D721Med (cell line): ENCODE results near the gene KIAA0513.

Experiments
- DNase-seq: peaks from one replicate; pipeline ENCODE4 v3.0.0; 2011; ENCODE audit warnings: low spot score; ENCODE audit not compliant: insufficient read length
- FAIRE-seq: peaks from 2 replicates; lab custom pipeline; 2011; peaks lifted over from hg19 to GRCh38; lab: Jason Lieb, UNC
- TF ChIP-seq, protein P1 (sequence below): IDR thresholded peaks from 2 replicates; pipeline ENCODE4 v1.5.1; 2012; ENCODE audit warnings: mild to moderate bottlenecking, control low read depth; ENCODE audit not compliant: insufficient read depth; ENCODE audit errors: missing control alignments

KIAA0513 gene

DNA sequence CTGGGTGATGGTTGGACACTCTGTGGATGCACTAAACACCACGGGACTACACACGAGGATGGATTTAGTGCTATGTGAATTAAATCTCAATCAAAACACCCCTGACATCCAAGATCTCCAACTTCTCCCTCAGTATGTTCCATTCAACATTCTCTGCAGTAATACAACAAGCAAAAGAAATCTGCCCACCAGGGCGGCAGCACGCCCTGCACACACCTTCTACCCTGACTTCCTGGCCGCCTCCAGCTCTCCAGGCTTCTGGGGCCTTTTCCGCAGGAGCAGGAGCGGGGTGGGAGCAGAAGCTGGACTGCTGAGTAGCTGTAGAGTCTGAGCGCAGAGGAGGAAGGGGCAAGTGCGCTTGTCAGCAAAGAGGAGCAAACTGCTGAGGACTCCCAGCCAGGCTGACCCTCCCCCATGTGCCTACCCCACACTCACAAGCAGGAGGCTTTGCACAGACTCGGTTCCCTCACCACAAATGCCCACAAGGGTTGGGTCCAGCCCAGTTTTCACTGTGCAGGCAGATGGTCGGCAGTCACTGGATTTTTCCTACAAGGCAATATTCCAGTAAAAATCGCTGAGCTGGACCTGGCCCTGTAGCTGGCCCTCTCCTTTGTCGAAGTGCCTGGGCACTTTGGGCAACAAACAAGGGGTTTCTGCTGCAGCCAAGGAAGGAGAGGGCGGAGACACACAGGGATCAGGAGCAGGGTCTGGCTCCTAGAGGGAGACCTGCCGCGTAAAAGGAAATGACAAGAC, 39.1 kb upstream of the KIAA0513 start:
- TF ChIP-seq, protein P1, sequence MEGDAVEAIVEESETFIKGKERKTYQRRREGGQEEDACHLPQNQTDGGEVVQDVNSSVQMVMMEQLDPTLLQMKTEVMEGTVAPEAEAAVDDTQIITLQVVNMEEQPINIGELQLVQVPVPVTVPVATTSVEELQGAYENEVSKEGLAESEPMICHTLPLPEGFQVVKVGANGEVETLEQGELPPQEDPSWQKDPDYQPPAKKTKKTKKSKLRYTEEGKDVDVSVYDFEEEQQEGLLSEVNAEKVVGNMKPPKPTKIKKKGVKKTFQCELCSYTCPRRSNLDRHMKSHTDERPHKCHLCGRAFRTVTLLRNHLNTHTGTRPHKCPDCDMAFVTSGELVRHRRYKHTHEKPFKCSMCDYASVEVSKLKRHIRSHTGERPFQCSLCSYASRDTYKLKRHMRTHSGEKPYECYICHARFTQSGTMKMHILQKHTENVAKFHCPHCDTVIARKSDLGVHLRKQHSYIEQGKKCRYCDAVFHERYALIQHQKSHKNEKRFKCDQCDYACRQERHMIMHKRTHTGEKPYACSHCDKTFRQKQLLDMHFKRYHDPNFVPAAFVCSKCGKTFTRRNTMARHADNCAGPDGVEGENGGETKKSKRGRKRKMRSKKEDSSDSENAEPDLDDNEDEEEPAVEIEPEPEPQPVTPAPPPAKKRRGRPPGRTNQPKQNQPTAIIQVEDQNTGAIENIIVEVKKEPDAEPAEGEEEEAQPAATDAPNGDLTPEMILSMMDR: no peak
- FAIRE-seq: no peak
- DNase-seq: no peak

DNA sequence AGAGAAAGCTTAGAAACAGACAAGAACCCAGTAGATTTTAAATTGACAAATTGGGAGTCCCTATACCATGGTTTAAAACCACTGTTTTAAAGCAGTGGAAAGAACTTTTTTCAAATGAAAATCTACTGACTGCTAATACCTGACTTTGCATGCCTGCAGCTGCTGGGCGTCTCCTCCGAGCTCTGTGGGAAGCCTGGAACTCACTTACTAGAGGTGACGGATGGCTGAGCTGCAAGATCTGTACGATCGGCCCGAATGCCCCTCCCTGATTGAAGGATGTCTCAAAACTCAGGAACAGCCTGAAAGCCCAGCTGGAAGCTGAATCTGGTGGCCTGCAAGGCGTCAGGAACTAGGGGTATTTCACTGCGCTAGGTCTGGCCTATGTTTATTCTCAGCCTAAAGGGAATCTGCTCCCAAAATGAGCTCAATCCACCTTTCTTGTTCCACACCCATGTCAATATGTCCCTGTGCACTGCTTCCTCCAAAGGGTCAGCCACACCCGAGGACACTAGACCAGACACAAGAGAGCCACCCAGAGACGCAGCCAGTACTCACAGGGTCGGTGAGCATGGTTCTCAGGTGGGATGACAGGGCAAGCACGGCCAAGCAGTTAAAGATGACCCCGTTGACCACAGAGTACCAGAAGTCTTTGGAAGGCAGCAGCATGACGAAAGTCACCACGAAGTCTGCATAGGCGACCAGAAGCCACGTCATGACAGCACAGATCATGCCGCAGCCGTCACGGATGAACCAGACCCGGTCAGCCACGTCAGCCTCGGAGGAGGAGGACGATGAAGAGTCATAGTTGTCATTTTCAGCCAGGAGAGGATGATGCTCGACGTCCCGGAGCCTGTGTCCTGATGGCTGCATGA, 37.6 kb upstream of the KIAA0513 start:
- FAIRE-seq: no peak
- no peak for DNase-seq
- TF ChIP-seq, protein P1: no peak

DNA sequence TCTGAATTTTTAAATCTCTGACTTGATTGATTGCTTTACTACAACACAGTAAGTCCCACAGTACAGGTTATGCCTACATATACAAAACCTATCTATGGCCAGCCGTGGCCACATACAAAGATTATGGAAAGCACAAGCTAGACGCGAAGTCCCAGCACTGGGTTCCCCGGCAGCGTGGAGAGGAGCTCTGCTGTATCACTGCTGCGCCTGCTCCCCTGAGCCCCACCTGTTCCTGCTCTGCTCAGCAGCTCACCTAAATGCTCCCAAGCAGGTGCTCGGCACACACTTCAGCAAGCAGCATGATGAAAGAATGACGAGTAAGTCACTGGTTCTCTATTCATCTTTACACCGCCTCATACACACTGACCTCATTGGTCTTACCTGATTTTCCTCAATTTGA, 36.8 kb upstream of the KIAA0513 start:
- DNase-seq: no peak
- TF ChIP-seq, protein P1: no peak
- FAIRE-seq: no peak

DNA sequence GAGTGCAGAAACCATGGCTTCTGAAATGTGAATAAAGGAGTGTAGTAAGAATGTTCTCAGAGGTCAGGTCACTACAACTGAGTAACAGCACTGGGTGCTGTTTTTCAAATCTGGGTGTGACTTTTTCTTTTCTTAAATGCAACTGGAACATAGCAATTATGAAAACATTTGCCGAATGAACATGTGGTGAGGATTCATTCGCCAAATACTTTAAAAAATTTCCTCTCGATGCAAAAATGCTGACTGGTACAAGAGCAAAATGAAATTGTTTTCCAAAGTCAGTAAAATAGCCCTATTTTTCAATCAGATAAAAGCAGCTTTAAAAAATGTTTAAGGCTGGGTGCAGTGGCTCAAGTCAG, 34.9 kb upstream of the KIAA0513 start:
- FAIRE-seq (no peak), DNase-seq (no peak)
- TF ChIP-seq, protein P1: no peak

DNA sequence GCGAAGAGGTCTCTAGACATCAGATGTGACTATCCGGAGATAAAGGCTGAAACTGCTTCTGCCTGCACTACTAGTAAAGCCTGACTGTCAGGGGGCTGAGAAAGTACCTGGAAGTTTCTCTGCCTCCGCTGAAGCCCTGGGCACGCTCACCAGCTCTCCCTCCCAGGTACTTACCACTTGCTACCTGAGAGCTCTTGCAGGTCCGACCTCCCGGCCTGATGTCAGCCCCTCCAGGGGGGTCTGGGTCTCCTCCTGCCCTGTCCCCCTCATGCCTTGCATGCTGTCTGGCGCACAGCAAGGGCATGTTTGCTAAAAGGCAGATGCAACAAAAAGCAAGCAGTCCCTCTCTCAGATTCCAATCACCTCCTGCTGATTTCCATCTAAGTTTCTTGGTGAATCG, 33.7 kb upstream of the KIAA0513 start:
- DNase-seq (no peak), FAIRE-seq (no peak)
- TF ChIP-seq, protein P1: no peak

DNA sequence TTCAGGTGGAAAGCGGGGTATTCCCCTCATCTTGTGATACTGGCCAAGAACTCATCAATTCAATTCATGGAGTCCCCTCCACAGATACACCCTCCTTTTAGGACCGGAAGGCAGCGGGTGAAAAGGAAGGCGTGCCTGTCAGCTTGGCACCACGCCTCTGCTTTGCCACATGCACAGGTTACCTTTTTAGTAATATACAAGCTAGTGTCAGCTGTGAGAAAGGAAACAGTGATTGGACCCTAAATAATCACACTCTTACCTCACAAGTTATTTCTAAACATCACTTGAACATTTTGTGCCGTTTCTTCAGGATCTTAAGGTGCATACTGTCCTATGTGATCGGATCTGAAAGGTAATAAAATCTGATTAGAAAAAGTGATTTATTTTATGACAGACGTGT, 31.9 kb upstream of the KIAA0513 start:
- no peak for DNase-seq
- TF ChIP-seq, protein P1: no peak
- no peak for FAIRE-seq
